ENCODE data around the gene MXRA5.
"Not testable (repeated sequence)": the region's sequence is repeated elsewhere in the genome, so short reads cannot be mapped to it uniquely, and the experiment has no call there.

Gene MXRA5

DNA sequence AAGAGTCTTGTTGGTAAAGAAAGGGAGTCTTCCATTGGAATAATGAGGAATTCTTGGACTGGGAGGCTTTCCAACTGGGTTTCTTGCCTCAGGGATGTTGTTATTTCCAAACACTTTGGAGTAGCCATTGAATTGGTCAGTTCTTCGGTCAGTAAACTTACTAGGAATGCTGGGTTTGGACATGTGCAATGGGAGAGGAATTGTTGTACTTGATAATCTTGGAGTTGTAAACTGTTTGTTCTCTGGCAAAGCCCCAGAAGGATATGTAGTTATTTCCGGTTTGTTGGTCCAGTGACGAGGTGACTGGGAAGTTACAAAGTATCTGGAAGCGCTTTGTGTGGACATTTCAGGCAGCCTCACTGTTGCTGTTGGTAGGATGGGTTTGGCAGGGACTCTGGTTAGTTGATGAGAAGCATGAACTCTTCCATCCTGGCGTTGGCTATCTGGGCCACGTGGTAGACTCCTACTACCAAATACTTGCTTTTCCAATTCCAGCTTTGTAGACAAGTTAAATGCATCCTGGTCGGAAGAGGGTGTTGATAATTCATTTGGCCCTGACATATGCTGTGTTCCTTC is 25.9 kb downstream of the MXRA5 start:
- no peak for DNase-seq (ENCODE audit: low spot score)

DNA sequence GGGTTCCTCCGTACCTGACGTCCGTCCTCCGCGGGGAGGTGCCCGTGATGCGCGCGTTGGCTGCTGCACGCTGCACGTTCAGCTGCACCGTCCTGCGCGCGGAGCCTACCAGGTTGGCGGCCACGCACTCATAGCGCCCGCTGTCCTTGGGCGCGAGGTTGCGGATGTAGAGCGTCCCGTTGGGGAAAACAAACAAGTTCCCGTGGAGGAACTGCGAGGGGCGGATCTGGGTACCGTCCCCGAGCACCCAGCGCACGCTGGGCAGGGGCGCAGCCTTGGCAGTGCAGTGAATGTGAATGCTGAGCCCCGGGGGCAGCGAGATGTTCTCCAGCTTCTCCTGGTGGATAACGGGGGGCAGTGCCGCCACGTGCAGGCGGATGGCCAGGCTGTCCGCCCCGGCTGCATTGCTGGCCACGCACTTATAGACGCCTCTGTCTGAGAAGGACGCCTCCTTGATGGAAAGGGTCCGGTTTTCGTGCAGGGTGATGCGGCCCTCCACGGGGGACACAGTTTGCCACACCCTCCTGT is 29.2 kb downstream of the MXRA5 start:
- no peak for DNase-seq (ENCODE audit: low spot score)

DNA sequence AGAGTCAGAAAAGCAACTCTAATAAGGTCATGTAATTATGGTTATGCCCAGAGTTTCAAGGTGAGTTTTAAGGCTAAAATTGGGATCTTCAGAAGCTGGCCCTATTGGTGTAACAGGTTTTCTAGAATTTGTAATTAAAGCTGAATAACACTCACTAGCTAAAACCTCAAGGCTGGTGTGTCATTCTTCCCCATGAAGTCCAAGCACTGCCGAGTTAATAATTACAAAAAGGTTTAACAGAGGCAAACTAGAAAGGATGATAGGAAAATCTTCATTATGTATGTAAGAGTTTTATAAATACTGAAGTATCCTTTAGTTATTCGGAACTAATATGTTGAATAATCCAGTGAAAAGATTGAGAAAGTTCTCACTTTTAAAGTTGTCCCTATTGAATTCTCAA is 34.3 kb downstream of the MXRA5 start:
- DNase-seq (ENCODE audit: low spot score) = no peak

DNA sequence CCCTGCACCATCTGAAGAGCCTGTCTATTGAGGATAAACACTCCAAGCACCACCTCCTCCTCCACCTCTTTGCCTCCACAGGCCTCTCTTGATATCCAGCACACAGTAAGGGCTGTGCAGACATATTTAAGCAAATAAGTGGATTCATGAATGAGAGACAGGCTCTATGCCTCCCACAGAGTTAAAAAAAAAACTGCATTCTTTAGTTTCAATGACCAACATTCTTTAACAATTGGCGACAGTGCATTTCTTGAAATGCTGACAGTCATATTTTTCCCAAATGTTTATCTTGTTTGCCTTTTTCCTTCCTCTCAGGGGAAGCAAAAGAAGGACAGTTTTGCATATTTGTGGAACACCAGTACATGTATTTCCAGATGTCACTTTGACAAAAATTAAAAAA is 38.6 kb downstream of the MXRA5 start:
- DNase-seq (ENCODE audit: low spot score) = no peak

DNA sequence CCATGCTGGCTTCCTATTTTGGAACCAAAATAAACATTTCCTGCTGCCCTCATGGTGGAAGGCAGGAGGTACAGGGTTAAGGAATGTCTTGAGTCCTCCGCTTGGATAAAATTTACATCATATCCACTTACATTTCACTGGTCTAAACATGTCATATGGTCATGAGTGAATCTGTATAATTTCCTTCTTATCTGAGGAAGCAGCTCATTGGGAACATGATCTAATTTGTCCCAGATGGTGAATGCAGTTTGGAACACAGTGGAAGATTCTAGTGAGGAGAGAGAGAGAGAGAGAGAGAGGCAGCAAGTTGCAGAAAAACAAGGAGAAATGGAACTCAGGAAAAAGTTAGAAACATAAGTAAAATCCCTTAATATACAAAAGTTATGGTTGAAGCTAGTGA is 46.8 kb downstream of the MXRA5 start:
- no peak for DNase-seq (ENCODE audit: low spot score)

DNA sequence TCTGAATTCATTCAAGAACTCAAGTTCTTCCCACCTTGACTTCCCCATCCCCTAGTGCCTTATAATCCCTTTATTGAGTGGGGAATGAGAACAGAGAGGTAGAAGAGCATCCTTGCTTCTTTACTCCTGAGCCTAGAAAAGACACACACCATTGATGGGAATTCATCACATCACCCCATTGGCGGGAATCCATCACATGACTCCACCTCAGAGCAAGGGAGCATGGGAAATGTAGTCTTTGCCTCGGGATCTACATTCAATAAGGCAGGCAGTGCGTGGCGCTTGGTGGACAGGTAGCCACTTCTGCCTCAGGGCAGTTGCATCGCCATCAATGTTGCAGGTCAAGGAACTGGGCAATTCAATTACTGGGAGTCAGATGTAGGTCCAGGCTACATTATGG is 50.7 kb downstream of the MXRA5 start:
- no peak for DNase-seq (ENCODE audit: low spot score)

DNA sequence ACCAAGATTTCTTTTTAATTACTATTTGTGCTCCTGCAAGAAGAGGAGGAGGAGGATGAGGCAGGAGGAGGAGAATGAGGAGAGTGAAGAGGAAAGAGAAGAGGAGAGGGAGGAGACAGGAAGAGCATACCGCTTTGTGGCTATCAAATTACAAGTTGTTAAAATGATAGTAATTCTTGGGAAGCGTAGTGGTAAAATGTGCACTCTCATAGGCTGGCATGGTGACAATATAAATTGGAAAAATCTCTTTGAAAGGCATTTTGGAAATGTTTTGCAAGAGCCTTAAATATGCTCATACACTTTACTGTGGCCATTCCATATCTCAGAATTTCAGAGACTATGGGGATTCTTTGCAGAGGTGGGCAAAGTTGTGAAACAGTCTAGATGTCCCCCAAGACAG is 53.2 kb downstream of the MXRA5 start:
- DNase-seq (ENCODE audit: low spot score) = no peak

DNA sequence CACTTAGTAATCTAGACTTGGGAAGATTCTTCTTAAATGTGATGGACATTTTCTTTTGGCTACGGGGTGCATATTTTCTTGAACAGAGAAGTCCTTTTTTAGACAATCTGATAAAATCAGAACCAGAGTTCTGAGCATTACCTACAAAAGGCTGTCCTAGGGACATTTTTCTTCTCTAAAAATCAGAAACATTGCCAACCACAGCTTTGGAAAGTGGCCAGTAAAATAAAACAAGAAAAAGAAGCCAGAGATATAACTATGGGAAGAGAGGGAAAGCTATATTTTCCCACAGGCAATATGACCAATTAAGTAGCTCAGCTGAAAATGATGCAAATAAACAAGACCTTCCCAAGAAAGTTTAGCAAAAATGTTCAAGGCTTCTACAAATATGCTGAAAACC is 55.9 kb downstream of the MXRA5 start:
- DNase-seq (ENCODE audit: low spot score) = no peak

DNA sequence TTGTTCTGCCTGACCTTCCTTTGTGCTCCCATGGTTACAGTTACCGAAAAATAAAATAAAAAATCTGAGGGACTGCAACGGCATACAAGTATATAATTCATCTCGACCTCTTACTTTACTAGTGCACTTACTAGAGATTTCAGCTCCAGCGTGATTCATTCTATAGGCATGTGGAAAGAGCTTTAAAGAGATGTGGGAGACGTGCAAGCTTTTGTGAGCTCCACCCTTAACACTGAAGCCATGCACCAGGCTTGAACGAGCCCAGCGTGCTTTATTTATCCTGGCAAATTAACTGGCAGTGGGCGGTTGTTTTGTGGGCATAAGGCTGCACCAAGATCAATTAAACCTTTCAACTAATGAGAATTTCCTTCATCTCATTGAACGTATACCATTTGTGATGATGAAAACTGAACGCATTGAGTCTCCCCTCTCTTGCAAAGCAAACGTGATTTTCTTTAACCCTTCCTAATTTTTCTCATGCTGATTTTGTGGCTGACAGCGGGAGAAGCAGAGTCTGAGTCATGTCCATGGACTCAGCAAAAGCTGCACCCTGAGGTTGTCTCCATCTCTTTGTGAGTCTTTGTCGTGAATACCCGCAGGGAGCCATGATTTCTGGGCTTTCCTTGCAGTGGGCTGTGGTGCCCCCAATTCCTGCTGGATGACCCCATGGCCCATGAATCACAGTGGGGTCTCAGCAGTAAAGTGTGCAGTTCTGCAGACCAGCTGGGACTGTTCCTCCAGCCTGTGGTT is 60.1 kb downstream of the MXRA5 start:
- DNase-seq (ENCODE audit: low spot score) = no peak

DNA sequence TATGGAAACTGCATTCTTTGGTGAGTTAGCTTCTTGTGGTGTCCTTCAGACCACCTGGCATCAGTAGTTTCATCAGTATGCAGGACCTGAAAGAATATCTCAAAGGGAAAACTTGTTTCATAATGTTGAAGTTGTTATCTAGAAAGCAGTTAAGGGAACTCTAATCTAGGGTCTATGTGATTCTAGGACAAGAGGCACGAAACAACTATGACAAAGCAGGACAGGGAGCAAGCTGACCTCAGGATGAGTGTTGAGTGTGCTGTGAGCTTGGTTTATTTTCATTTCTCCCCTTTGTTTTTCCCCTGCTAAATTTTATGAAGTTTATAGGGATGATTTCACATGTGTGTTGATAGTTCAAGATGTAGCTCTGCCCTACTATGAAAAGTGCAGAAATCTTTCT is 65.7 kb downstream of the MXRA5 start:
- DNase-seq (ENCODE audit: low spot score) = no peak

DNA sequence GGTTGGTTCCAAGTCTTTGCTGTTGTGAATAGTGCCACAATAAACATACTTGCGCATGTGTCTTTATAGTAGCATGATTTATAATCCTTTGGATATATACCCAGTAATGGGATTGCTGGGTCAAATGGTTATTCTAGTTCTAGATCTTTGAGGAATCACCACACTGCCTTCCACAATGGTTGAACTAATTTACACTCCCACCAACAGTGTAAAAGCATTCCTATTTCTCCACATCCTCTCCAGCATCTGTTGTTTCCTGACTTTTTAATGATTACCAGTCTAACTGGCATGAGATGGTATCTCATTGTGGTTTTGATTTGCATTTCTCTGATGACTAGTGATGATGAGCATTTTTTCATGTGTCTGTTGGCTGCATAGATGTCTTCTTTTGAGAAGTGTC is 72.8 kb downstream of the MXRA5 start:
- not testable (repeated sequence) for DNase-seq (ENCODE audit: low spot score)

DNA sequence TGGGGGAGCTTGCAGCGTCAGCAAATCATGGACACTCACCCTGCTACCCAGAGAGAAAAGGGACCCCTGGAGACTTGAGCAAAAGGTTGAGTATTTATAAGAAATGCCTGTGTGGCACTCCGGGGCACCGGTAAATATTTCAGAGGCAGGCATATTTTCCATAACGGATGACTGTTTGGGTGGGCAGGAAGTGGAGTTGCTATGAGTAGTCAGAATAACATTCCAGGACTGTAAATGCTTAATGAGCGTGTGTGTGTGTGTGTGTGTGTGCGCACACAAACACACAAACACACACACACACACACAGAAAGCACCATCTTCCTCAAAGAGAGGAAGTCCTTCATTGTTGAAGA is 74.6 kb downstream of the MXRA5 start:
- DNase-seq (ENCODE audit: low spot score) = no peak

DNA sequence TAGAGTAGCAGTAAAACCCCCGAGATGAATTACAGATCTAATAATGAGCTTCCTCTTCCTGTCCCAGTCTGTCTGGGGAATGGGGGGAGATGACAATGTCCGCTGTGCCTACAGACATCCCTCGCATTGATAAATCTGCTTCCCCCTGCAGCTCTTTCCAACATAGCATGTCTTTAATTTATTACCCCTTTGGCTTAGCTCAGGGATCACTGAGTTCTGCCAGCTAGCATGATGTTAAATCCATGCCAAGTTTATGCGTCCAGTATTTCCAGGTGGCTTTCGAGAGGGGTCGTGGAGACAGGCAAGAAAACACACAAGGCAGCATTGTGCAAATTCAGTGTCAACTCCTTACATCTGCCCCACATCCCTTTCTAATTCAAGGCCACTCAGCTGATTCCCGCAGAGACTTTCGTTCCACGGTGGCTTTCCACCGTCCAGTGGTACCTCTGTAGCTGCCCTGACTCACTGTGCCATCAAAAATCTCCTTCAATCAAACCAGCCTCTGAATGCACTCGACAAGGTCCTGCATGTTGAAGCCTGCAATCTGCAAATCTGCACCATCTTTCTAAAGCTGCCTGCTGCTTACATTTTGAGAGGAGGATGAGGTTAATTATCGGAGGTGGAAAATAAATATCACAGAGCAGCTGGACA is 75.1 kb downstream of the MXRA5 start:
- DNase-seq (ENCODE audit: low spot score) = no peak

DNA sequence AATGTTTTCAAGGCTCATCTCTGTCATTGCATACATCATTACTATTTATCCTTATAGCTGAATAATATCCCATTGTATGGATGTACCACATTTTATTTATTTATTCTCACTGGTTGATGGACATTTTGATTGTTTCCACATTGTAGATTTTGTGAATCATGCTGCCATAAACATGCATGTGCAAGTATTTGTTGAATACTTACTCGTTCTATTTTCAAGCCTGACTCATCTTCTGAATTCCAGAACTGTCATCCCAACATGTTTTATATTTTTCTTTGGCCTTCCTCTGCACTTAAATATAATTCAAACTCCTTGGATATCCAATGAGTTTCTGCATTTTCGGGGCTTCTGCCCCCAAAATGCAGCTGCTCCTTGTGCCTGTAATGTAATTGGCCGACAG is 77.6 kb downstream of the MXRA5 start:
- no peak for DNase-seq (ENCODE audit: low spot score)

DNA sequence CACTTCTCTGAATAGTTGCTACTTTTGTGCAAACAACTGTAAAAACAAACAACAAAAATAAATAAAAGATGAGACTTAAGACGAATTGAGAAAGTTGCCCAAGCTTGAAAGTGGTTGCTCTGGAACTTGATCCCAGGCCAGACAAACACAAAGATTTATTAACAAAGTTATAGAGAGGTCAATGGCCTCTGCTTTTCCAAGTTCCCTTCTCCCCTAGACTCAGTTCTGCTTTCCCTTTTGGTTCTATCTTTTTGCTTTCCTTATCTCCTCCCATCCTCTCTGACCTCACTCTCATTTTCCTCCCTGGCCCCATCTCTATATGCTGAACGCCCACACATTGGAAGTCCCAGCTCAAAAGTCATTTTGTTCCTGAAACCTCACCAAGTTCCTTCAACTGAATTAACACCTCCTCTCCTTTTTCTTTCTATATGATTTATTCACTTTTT is 82.7 kb downstream of the MXRA5 start:
- DNase-seq (ENCODE audit: low spot score) = no peak

DNA sequence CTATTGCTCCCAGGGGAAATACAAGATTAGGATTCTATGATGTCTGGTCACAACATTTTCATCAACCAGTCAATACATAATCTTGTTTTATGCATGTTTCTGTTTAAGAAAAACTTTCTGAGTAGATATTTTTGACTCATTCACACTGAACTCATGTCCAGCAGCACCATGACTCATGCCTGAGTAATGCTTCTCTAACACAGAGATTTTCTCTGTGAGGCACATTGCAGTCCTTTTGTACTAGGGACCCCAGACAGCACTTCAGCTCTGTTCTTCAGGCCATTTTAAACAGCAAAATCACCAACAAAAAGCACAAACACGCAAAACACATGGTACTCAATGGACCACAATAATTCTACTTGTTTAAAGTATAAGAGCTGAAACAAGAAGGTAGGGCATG is 83.6 kb downstream of the MXRA5 start:
- DNase-seq (ENCODE audit: low spot score) = no peak
